ENCODE measurements around the gene BIRC3. TPM values are rescaled to one million over a fixed set of nuclear protein-coding genes. Genes with fewer than 3 reads are reported as not detected.

Gene BIRC3
- total and polyA plus RNA-seq, 2 of the 4 experiments (the other 2 are of a cell fraction), result 2.2 to 5.0 TPM

GRCh38 chr11:102346748-102347461 lies 29.6 kb downstream of the BIRC3 start, which contains the start of gene BIRC2 (continued):
- peak; percentile 56; the same call in 1 of the 2 replicates for TF ChIP-seq MXI1 (IDR thresholded peaks at IDR 0.05; ENCODE audit: borderline replicate concordance, low read depth, low read length)
- TF ChIP-seq MAZ (IDR thresholded peaks at IDR 0.05; ENCODE audit: borderline replicate concordance, low read depth, low read length), result peak; percentile 56; the same call in 1 of the 2 replicates
- peak; percentile 84 for TF ChIP-seq POLR2A (IDR thresholded peaks at IDR 0.05; ENCODE audit: low read depth, low read length)

All from IMR-90 (cell line).